ENCODE results near the gene ZNF664.

ZNF664 gene

DNA sequence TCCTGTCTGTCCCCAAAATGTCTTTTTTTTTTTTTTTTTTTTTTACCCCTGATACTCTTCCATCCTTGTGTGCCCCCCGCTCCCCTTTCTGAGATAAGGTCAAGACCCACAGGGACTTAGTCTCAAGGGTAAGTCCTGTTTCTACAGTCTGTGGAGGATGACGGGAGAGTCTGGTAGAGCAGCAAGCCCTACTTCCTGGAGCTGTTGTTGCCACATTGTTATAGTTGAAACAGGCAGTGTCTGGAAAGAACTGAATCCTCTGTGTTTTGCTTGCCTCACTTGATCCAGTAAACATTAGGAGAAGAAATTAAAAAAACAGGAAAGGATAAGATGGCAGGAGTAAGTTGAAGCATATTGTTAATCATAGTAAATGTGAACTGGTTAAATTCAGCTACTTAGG is 45.5 kb downstream of the ZNF664 start:
- Histone ChIP-seq H3K27me3 (ENCODE audit: control insufficient read depth, low read length) (no peaks in the 10 kb centered on the region), H3K4me3 (ENCODE audit: low read length) (no peak overlapping the region), H3K36me3 (ENCODE audit: control insufficient read depth, low read length) (peaks cover 3% of the 10 kb centered on the region; the same call in 1 of the 2 replicates), H3K9me2 (replicated peaks; ENCODE audit: control insufficient read depth, low read length) (no peaks in the 10 kb centered on the region), H3K9me3 (ENCODE audit: control insufficient read depth, insufficient read depth, low read length) (no peaks in the 10 kb centered on the region), H3K79me2 (ENCODE audit: control insufficient read depth, low read length) (no peaks in the 10 kb centered on the region), H3K4me1 (ENCODE audit: control insufficient read depth, low read length) (no peaks in the 10 kb centered on the region), H3K27ac (ENCODE audit: low read depth, low read length) (no peak overlapping the region), H3F3A (ENCODE audit: control insufficient read depth, insufficient read depth) (peaks cover 3% of the 10 kb centered on the region; the same call in 1 of the 2 replicates), H4K20me1 (ENCODE audit: control insufficient read depth, insufficient read depth, low read depth, low read length) (no peaks in the 10 kb centered on the region; the same call in 1 of the 2 replicates), H3K4me2 (ENCODE audit: low read length) (no peak overlapping the region)
- TF ChIP-seq, protein P1, sequence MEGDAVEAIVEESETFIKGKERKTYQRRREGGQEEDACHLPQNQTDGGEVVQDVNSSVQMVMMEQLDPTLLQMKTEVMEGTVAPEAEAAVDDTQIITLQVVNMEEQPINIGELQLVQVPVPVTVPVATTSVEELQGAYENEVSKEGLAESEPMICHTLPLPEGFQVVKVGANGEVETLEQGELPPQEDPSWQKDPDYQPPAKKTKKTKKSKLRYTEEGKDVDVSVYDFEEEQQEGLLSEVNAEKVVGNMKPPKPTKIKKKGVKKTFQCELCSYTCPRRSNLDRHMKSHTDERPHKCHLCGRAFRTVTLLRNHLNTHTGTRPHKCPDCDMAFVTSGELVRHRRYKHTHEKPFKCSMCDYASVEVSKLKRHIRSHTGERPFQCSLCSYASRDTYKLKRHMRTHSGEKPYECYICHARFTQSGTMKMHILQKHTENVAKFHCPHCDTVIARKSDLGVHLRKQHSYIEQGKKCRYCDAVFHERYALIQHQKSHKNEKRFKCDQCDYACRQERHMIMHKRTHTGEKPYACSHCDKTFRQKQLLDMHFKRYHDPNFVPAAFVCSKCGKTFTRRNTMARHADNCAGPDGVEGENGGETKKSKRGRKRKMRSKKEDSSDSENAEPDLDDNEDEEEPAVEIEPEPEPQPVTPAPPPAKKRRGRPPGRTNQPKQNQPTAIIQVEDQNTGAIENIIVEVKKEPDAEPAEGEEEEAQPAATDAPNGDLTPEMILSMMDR (IDR thresholded peaks at IDR 0.05; ENCODE audit: low read depth, low read length, poor library complexity, severe bottlenecking): no peak
- no peak for TF ChIP-seq EZH2phosphoT487 (IDR thresholded peaks at IDR 0.05; ENCODE audit: borderline replicate concordance, low read length)

- H3K27ac ChIP-seq (ENCODE audit: low read depth, low read length): no peak overlapping the region
- no peak overlapping the region for H3K4me2 ChIP-seq (ENCODE audit: low read length)
- TF ChIP-seq, protein P1 (IDR thresholded peaks at IDR 0.05; ENCODE audit: low read depth, low read length, poor library complexity, severe bottlenecking): no peak
- TF ChIP-seq EZH2phosphoT487 (IDR thresholded peaks at IDR 0.05; ENCODE audit: borderline replicate concordance, low read length): no peak
- no peaks in the 10 kb centered on the region for H3K27me3 ChIP-seq (ENCODE audit: control insufficient read depth, low read length)
- H3K9me3 ChIP-seq (ENCODE audit: control insufficient read depth, insufficient read depth, low read length): no peaks in the 10 kb centered on the region
- H3K36me3 ChIP-seq (ENCODE audit: control insufficient read depth, low read length): peaks cover 3% of the 10 kb centered on the region; the same call in 1 of the 2 replicates
- H3K4me1 ChIP-seq (ENCODE audit: control insufficient read depth, low read length): no peaks in the 10 kb centered on the region
- H3K4me3 ChIP-seq (ENCODE audit: low read length): no peak overlapping the region
- H4K20me1 ChIP-seq (ENCODE audit: control insufficient read depth, insufficient read depth, low read depth, low read length): no peaks in the 10 kb centered on the region; the same call in 1 of the 2 replicates
- H3K79me2 ChIP-seq (ENCODE audit: control insufficient read depth, low read length): no peaks in the 10 kb centered on the region
- no peaks in the 10 kb centered on the region for H3K9me2 ChIP-seq (replicated peaks; ENCODE audit: control insufficient read depth, low read length)
- peaks cover 3% of the 10 kb centered on the region; the same call in 1 of the 2 replicates for H3F3A ChIP-seq (ENCODE audit: control insufficient read depth, insufficient read depth)
Measured at GRCh38 chr12:124019115-124019514, 46.1 kb downstream of the ZNF664 start.

DNA sequence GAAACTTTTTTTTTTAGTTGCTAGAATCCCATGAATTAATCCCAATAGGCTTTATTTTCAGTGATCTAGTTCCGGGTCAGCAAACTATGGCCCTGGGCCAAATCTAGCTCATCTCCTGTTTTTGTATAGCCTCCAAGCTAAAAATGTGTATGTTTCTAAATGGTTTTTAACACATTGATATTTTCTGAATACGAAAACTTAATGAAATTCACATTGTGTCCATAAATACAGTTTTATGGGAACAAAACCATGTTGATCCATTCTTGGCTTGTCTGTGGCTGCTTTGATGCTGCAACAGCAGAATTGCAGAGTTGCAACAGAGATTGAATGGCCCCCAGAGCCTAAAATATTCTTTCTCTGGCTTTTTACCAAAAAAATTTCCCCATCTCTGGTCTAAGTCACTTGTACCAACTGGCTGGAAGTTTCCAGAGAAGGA is 47.5 kb downstream of the ZNF664 start:
- Histone ChIP-seq H3K4me2 (ENCODE audit: low read length) (no peak overlapping the region), H3K4me1 (ENCODE audit: control insufficient read depth, low read length) (no peaks in the 10 kb centered on the region), H3K4me3 (ENCODE audit: low read length) (no peak overlapping the region), H3K9me3 (ENCODE audit: control insufficient read depth, insufficient read depth, low read length) (no peaks in the 10 kb centered on the region), H3K79me2 (ENCODE audit: control insufficient read depth, low read length) (no peaks in the 10 kb centered on the region), H3F3A (ENCODE audit: control insufficient read depth, insufficient read depth) (peaks cover 3% of the 10 kb centered on the region; the same call in 1 of the 2 replicates), H4K20me1 (ENCODE audit: control insufficient read depth, insufficient read depth, low read depth, low read length) (no peaks in the 10 kb centered on the region; the same call in 1 of the 2 replicates), H3K9me2 (replicated peaks; ENCODE audit: control insufficient read depth, low read length) (no peaks in the 10 kb centered on the region), H3K27ac (ENCODE audit: low read depth, low read length) (no peak overlapping the region), H3K36me3 (ENCODE audit: control insufficient read depth, low read length) (no peaks in the 10 kb centered on the region), H3K27me3 (ENCODE audit: control insufficient read depth, low read length) (no peaks in the 10 kb centered on the region)
- TF ChIP-seq EZH2phosphoT487 (IDR thresholded peaks at IDR 0.05; ENCODE audit: borderline replicate concordance, low read length): no peak
- TF ChIP-seq, protein P1 (IDR thresholded peaks at IDR 0.05; ENCODE audit: low read depth, low read length, poor library complexity, severe bottlenecking): no peak

All from DOHH2 (cell line).